HL-60 (cell line): ENCODE results near the gene RGCC.

ENCODE experiments used
- DNase-seq, 2 experiments: peaks; one replicate each; pipeline ENCODE4 v3.0.0-alpha.2; 2010 to 2020; ENCODE audit warnings: low read depth in 1 of 2, low spot score in 1 of 2
- H3K27ac ChIP-seq: fragments of 250-450 bp; sonication (Bioruptor Pico); replicated peaks from 2 replicates; pipeline ENCODE4 v1.5.1; 2020; ENCODE audit warnings: mild to moderate bottlenecking, moderate library complexity
- H3K27me3 ChIP-seq: fragments of 250-450 bp; sonication (Bioruptor Pico); 2 replicates; pipeline ENCODE4 v1.5.1; 2021; ENCODE audit warnings: mild to moderate bottlenecking, moderate library complexity; ENCODE audit not compliant: insufficient read depth, poor library complexity, severe bottlenecking
- H3K4me3 ChIP-seq: replicated peaks from 2 replicates; pipeline ENCODE4 v1.5.1; 2011; ENCODE audit warnings: mild to moderate bottlenecking, control low read depth, low read length; ENCODE audit not compliant: insufficient read depth
- CTCF ChIP-seq: IDR thresholded peaks from one replicate; pipeline ENCODE4 v1.5.1; 2011; ENCODE audit warnings: low read length, control low read depth, inconsistent platforms; ENCODE audit not compliant: insufficient read depth
- GABPA ChIP-seq: IDR thresholded peaks from 2 replicates; pipeline ENCODE4 v1.6.1; 2012; ENCODE audit warnings: low read depth
- POLR2AphosphoS5 ChIP-seq: IDR thresholded peaks from 2 replicates; pipeline ENCODE4 v1.6.1; 2012; ENCODE audit warnings: low read depth
- REST ChIP-seq: IDR thresholded peaks from 2 replicates; pipeline ENCODE4 v1.6.1; 2012; ENCODE audit warnings: low read depth; ENCODE audit not compliant: insufficient replicate concordance
- SPI1 ChIP-seq: IDR thresholded peaks from 2 replicates; pipeline ENCODE4 v1.6.1; 2012; ENCODE audit warnings: low read depth, mild to moderate bottlenecking, borderline replicate concordance

The RGCC gene

GRCh38 chr13:41434831-41435520 lies 22.4 kb upstream of the RGCC start:
- no peak overlapping the region; the same call in 1 of the 2 replicates for H3K27ac ChIP-seq
- DNase-seq, result no peak
- no peak for TF ChIP-seq SPI1
- TF ChIP-seq GABPA, result no peak
- TF ChIP-seq POLR2AphosphoS5, result no peak
- TF ChIP-seq REST, result no peak
- no peak for TF ChIP-seq CTCF
- no peak overlapping the region for H3K4me3 ChIP-seq
- no peaks in the 10 kb centered on the region for H3K27me3 ChIP-seq

GRCh38 chr13:41443969-41444368 lies 13.4 kb upstream of the RGCC start:
- H3K27me3 ChIP-seq, result no peaks in the 10 kb centered on the region
- no peak overlapping the region for H3K4me3 ChIP-seq
- H3K27ac ChIP-seq, result no peak overlapping the region
- TF ChIP-seq CTCF, result no peak
- no peak for TF ChIP-seq SPI1
- TF ChIP-seq REST, result no peak
- no peak for TF ChIP-seq GABPA
- no peak for TF ChIP-seq POLR2AphosphoS5
- DNase-seq, result no peak

GRCh38 chr13:41452462-41452861 lies 4.9 kb upstream of the RGCC start:
- DNase-seq, result no peak
- no peak overlapping the region for H3K27ac ChIP-seq
- TF ChIP-seq CTCF, result no peak
- TF ChIP-seq REST, result no peak
- no peak for TF ChIP-seq GABPA
- TF ChIP-seq SPI1, result no peak
- no peak for TF ChIP-seq POLR2AphosphoS5
- H3K27me3 ChIP-seq, result peaks cover 5% of the 10 kb centered on the region
- H3K4me3 ChIP-seq, result no peak overlapping the region
